HepG2 (cell line): ENCODE data around the gene MPI. TPM values are rescaled to one million over a fixed set of nuclear protein-coding genes. Genes with fewer than 3 reads are reported as not detected.

Experiments used
- FOXO4 ChIP-seq: sonication (generic); formaldehyde crosslinking; conservative IDR thresholded peaks from 2 replicates; pipeline ENCODE4 v1.8.1; 2023; ENCODE audit warnings: missing genetic modification reagents
- HCFC1 ChIP-seq: fragments of 150-350 bp; IDR thresholded peaks from 2 replicates; pipeline ENCODE4 v1.6.1; 2014; ENCODE audit warnings: low read depth, low read length
- HHEX ChIP-seq: IDR thresholded peaks from 2 replicates; pipeline ENCODE4 v1.6.1; 2016; ENCODE audit warnings: control low read depth
- HNRNPH1 ChIP-seq: fragments of 200-400 bp; formaldehyde crosslinking; optimal IDR thresholded peaks from 2 replicates; pipeline ENCODE3; 2017; ENCODE audit warnings: mild to moderate bottlenecking, low read depth, low read length
- KAT2B ChIP-seq: fragments of 150-350 bp; IDR thresholded peaks from 2 replicates; pipeline ENCODE4 v1.6.1; 2014; ENCODE audit warnings: low read depth, low read length, borderline replicate concordance
- KLF11 ChIP-seq: IDR thresholded peaks from 2 replicates; pipeline ENCODE4 v1.6.1; 2016; ENCODE audit warnings: missing compliant biosample characterization
- MAFG ChIP-seq: sonication (generic); formaldehyde crosslinking; IDR thresholded peaks from 2 replicates; pipeline ENCODE4 v1.5.1; 2020; ENCODE audit warnings: mild to moderate bottlenecking, missing genetic modification reagents
- MED13 ChIP-seq: sonication (generic); formaldehyde crosslinking; IDR thresholded peaks from 2 replicates; pipeline ENCODE4 v1.5.0; 2020; ENCODE audit warnings: missing genetic modification reagents
- NPAS2 ChIP-seq: sonication (generic); formaldehyde crosslinking; IDR thresholded peaks from 2 replicates; pipeline ENCODE4 v1.8.0; 2022; ENCODE audit warnings: mild to moderate bottlenecking, missing genetic modification reagents, borderline replicate concordance
- PCBP1 ChIP-seq: fragments of 200-400 bp; formaldehyde crosslinking; IDR thresholded peaks from 2 replicates; pipeline ENCODE4 v1.6.1; 2017; ENCODE audit warnings: mild to moderate bottlenecking, low read depth, low read length, borderline replicate concordance
- PHF20 ChIP-seq: sonication (generic); formaldehyde crosslinking; IDR thresholded peaks from 2 replicates; pipeline ENCODE4 v1.5.0; 2020; ENCODE audit warnings: mild to moderate bottlenecking, missing genetic modification reagents
- RORA ChIP-seq: sonication (generic); formaldehyde crosslinking; IDR thresholded peaks from 2 replicates; pipeline ENCODE4 v1.5.0; 2020; ENCODE audit warnings: mild to moderate bottlenecking, missing genetic modification reagents, moderate library complexity
- SOX5 ChIP-seq: IDR thresholded peaks from 2 replicates; pipeline ENCODE4 v1.6.1; 2016; ENCODE audit warnings: borderline replicate concordance
- TFDP1 ChIP-seq: IDR thresholded peaks from 2 replicates; pipeline ENCODE4 v1.6.1; 2016; ENCODE audit warnings: missing compliant biosample characterization, missing genetic modification reagents, borderline replicate concordance
- TRIM24 ChIP-seq: sonication (generic); formaldehyde crosslinking; IDR thresholded peaks from 2 replicates; pipeline ENCODE4 v1.8.0; 2022; ENCODE audit warnings: mild to moderate bottlenecking, missing genetic modification reagents
- ZBTB33 ChIP-seq: sonication (generic); formaldehyde crosslinking; IDR thresholded peaks from 2 replicates; pipeline ENCODE4 v1.4.0; 2020; ENCODE audit warnings: missing genetic modification reagents
- ZFP41 ChIP-seq: sonication (generic); formaldehyde crosslinking; IDR thresholded peaks from 2 replicates; pipeline ENCODE4 v1.4.0; 2020; ENCODE audit warnings: mild to moderate bottlenecking, missing genetic modification reagents, borderline replicate concordance
- ZFYVE20 ChIP-seq: sonication (generic); formaldehyde crosslinking; IDR thresholded peaks from 2 replicates; pipeline ENCODE4 v1.8.0; 2023; ENCODE audit warnings: low read depth, mild to moderate bottlenecking, moderate library complexity, missing genetic modification reagents, borderline replicate concordance
- ZNF136 ChIP-seq: sonication (generic); formaldehyde crosslinking; IDR thresholded peaks from 2 replicates; pipeline ENCODE4 v1.8.1; 2022; ENCODE audit warnings: low read depth, mild to moderate bottlenecking, moderate library complexity, missing genetic modification reagents
- ZNF251 ChIP-seq: sonication (generic); formaldehyde crosslinking; IDR thresholded peaks from 2 replicates; pipeline ENCODE4 v1.9.0; 2021; ENCODE audit warnings: mild to moderate bottlenecking, missing genetic modification reagents
- ZNF367 ChIP-seq: sonication (generic); formaldehyde crosslinking; IDR thresholded peaks from 2 replicates; pipeline ENCODE4 v1.4.0; 2020; ENCODE audit warnings: missing genetic modification reagents, borderline replicate concordance
- ZNF558 ChIP-seq: sonication (generic); formaldehyde crosslinking; IDR thresholded peaks from 2 replicates; pipeline ENCODE4 v1.9.0; 2022; ENCODE audit warnings: mild to moderate bottlenecking, missing genetic modification reagents, borderline replicate concordance
- ZNF598 ChIP-seq: sonication (generic); formaldehyde crosslinking; IDR thresholded peaks from 2 replicates; pipeline ENCODE4 v1.5.1; 2020; ENCODE audit warnings: mild to moderate bottlenecking, missing genetic modification reagents, borderline replicate concordance
- ZNF777 ChIP-seq: sonication (generic); formaldehyde crosslinking; IDR thresholded peaks from 2 replicates; pipeline ENCODE4 v1.4.0; 2020; ENCODE audit warnings: missing genetic modification reagents
- ZNF841 ChIP-seq: sonication (generic); formaldehyde crosslinking; IDR thresholded peaks from 2 replicates; pipeline ENCODE4 v1.8.1; 2023; ENCODE audit warnings: missing genetic modification reagents, borderline replicate concordance
- ZSCAN9 ChIP-seq: IDR thresholded peaks from 2 replicates; pipeline ENCODE4 v1.6.1; 2016; ENCODE audit warnings: borderline replicate concordance
- polyA plus RNA-seq, 8 experiments: library from polyadenylated mRNA; depleted of rRNA in 3 of 8; stranded (reverse) in 7 of 8; unstranded in 1 of 8; fragments of >200 nt; fragmentation: Illumina TruSeq in 4 of 8; extraction: Trizol in 4 of 8; gene quantifications; 2 replicates each; pipeline versions ENCODE4 v1.2.1 to v1.2.3, GENCODE V29; 2011 to 2016; ENCODE audit warnings: low read depth in 4 of 8, missing spikeins in 1 of 8, mixed read lengths in 1 of 8; ENCODE audit not compliant: insufficient read depth in 1 of 8
- total RNA-seq, 5 experiments: library from RNA; depleted of rRNA; stranded (reverse); fragments of >200 nt; fragmentation: Illumina TruSeq; extraction: Trizol; gene quantifications; 2 replicates each; pipeline ENCODE4 v1.2.3, GENCODE V29; 2016; ENCODE audit warnings: low read depth in 1 of 5

MPI gene
- total and polyA plus RNA-seq, 2 of the 13 experiments (the other 11 are each of a cell fraction or from before 2014, with no cell fraction given) = 36.9 to 63.5 TPM

- TF ChIP-seq ZNF841 (CRISPR knock-in tag) (no peak), ZSCAN9 (CRISPR knock-in tag) (no peak), MAFG (CRISPR knock-in tag) (no peak), FOXO4 (CRISPR knock-in tag) (no peak), ZNF367 (CRISPR knock-in tag) (no peak), HHEX (CRISPR knock-in tag) (no peak), NPAS2 (CRISPR knock-in tag) (no peak), ZFYVE20 (CRISPR knock-in tag) (no peak), ZBTB33 (CRISPR knock-in tag) (no peak), HNRNPH1 (no peak), TFDP1 (CRISPR knock-in tag) (no peak; the same call in 1 of the 2 replicates), ZNF251 (CRISPR knock-in tag) (no peak), KLF11 (no peak; the same call in 1 of the 2 replicates), HCFC1 (no peak), TRIM24 (no peak), PHF20 (CRISPR knock-in tag) (peak; percentile 91), MED13 (CRISPR knock-in tag) (no peak; the same call in 1 of the 2 replicates), KAT2B (no peak), ZFP41 (CRISPR knock-in tag) (no peak), ZNF558 (CRISPR knock-in tag) (no peak), SOX5 (CRISPR knock-in tag) (no peak; the same call in 1 of the 2 replicates), PCBP1 (0 out of 2 replicates have a peak, but pooled peaks have one; percentile 89), RORA (no peak), ZNF136 (peak; percentile 85; the same call in 1 of the 2 replicates), ZNF777 (CRISPR knock-in tag) (no peak), ZNF598 (no peak; the same call in 1 of the 2 replicates)
These were observed 16.6 kb upstream of the MPI start, which contains the start of gene SCAMP2 (continued) for GRCh38 chr15:74873036-74873755.
